Fibroblast of skin of abdomen (primary cell): ENCODE measurements around the gene IQGAP2.
A peak's percentile ranks its signal among the peaks of the same experiment; 100 is the strongest.
"Not testable (repeated sequence)": the region's sequence is repeated elsewhere in the genome, so short reads cannot be mapped to it uniquely, and the experiment has no call there.

Experiments used
- DNase-seq: peaks from one replicate; pipeline ENCODE4 v3.0.0-alpha.2; 2013

IQGAP2 gene

DNA sequence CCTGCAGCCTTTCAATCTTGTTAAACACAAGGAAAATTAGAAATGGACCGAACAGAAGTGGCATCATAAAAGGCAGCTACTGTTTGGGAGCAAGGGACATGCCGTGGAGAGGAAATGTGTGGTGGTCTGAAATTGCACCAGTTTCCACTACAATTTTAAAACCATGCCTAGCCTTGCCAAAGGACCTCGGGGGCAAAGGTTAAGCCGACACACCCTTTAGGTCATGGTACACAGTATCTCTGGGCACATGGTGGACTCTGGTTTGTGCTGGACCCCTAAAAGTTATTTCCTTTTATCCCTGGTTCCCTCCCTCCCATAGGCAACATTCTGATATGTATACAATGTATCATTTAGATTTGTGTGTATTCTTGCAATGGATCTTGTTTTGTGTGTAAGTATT lies 142.1 kb downstream of the IQGAP2 start:
- DNase-seq = no peak

DNA sequence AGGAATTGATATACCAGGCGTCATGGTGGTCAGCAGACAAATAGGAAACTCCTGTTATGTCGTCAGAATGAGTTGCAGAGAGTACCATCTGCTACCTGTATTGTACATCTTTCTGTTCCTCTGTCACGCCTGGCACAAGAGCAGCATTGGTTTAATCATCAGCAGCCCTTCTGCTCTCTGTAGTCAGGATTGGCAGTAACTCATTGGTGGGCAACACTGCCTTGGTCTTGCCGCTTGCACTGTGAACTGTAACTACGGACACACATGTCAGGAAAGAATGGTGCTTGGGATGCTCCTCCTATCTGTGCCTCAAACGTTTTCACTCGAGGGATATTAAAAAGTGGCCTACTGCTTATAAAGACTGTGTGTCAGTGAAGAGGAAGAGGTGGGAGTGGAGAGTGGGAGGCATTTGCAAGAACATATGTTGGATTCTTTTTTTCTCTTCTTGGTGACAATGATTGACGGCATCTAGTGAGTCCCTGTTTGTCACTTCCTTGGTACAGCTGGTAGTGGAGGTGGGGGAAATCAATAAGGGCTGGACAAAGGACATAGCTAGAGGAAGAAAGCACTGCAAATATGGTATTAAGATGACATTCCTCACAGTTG lies 143.5 kb downstream of the IQGAP2 start:
- no peak for DNase-seq

DNA sequence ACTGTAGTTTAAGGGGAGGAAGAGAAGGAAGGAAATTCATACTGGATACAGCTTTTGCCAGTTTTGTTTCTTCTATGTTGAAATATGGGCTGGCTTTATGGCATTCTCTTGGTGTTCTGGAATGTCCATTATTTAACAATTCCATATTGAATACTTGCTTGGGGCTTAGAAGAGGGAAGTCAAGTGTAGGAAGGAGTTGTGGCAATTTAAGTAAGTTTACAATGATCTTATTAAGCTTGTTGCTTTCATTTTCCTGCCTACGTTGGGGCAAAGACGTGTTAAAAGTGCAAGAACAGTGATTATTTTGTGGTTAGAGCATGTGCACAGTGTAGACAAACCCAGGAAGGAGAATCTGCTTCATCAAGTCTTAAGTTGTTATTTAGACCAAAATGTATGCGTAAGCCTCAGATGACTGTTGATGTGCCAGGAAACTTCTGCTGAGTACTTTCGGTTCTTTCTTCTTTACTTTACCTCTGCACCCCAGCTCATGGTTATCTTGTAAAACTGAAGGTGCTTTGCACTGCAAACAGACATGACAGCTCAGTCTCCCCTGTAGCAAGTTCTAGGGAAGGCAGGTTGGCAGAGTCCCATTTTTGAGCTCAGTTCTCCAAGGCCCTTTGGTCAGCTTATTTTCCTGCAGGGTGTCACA lies 144.3 kb downstream of the IQGAP2 start:
- DNase-seq = peak; percentile 12

DNA sequence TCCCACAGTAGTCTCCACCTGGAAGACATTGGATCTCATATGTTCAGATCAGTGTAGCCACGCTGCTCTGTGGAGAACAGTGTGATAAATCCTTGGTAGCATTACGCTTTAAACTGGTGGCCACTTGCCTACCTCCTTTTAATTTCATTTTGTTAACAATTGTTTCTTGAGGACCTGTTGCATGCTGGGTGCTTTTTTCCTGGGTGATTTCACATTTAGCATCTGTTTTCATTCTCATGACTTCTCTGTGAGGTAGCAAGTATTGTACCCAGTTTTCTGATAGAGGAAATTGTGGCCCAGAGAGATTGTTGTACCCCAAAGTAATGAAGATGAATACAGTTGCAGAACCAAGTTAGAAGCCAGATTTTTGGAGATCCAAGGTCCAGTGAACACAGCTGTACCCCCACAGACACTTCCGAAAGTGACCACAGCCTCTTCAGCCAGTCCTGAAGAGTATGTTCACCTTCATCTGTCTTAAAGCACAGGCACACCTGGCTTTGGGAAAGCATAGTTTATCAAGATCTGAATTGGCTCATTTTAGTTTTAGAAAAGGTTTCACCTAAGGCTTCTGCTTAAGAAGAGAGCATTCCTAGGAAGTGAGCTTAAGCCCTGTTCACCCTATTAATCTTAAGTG lies 144.9 kb downstream of the IQGAP2 start:
- no peak for DNase-seq

DNA sequence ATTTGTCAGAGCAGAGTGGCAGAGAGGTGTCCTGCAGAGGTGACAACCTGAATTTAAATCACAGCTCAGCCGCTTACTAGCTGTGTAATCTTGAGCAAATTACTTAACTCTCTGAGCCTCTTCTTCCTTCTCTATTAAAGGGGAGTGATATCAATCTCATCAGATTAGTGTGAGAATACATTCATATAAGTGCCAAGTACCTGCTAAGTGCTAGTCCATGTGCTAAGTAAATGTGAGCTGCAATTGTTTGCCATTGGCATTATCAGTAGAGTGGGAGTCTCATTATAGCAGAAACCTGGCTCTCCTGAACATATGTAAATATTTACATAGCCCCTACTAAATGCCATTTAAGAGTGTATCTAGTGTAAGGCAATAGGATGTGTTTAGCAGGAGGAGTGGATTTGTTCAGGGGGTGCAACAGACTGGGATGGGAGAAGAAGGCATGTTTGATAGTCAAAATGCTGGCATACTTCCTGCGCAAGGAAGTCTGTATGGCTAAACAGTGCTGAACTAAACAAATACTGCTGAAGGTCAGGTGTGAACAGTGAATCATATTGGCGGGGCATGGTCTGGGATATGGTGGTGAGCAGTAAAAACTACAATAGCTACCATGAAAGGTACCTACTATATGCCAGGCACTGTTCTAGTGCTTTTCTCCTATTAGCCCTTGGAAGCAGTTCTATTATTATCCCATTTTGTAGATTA lies 145.6 kb downstream of the IQGAP2 start:
- no peak for DNase-seq

DNA sequence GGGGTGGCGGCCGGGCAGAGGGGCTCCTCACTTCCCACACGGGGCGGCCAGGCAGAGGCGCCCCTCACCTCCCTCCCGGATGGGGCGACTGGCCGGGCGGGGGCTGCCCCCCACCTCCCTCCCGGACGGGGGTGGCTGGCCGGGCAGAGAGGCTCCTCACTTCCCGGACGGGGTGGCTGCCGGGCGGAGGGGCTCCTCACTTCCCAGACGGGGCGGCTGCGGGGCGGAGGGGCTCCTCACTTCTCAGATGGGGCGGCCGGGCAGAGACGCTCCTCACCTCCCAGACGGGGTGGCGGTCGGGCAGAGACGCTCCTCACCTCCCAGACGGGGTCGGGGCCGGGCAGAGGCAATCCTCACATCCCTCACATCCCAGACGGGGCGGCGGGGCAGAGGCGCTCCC lies 147.8 kb downstream of the IQGAP2 start:
- not testable (repeated sequence) for DNase-seq

DNA sequence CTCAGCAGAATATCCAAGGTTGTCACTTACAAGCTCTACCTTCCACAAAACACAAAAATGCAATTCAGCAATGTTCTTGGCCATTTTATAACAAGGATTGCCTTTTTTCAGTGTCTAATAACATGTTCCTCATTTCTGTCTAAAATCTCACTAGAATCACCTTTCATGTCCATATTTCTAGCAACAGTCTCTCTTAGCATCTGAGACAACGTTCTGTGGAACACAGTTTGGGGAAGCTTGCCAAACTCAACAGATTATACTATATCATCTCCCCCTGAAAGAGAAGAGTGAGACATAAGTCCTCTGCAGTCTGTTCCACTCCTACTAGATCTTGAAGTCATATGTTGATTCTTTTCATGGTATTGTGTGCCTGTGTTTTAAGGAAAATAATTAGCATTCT lies 149.5 kb downstream of the IQGAP2 start:
- DNase-seq = no peak

DNA sequence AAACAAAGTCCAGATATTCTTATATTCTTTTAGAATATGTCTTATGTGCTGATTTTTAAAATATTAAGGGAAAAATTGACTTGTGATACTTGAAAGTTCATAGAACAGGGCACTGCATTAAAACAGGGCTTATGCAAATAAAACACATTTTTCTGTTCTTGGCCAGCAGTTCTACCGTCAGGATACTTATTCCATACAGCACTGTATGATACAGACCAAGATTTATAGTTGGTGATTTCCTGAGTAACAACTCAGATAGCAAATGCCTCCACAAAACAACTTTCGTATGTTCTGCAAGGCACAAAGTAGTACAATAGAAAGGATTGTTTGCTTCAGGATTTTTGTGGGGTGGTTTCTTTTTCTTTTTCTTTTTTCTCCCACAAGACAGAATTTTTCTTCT lies 150.2 kb downstream of the IQGAP2 start:
- no peak for DNase-seq

DNA sequence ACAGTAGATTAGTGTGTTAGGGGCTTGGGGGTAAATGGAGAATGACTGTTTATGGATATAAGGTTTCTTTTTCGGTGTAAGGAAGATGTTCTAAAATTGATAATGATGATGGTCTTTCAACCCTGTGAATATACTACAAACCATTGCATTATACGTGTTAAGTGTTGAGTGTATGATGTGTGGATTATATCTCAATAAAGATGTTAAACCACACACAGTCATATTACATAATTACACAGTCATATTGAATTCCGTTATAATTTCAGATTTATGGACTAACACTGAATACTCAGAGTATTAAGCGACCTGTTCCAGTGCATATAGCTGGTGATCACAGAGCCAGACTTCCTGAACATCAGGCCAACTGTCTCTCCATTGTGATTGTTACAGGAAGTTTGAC lies 152.0 kb downstream of the IQGAP2 start:
- DNase-seq = no peak

DNA sequence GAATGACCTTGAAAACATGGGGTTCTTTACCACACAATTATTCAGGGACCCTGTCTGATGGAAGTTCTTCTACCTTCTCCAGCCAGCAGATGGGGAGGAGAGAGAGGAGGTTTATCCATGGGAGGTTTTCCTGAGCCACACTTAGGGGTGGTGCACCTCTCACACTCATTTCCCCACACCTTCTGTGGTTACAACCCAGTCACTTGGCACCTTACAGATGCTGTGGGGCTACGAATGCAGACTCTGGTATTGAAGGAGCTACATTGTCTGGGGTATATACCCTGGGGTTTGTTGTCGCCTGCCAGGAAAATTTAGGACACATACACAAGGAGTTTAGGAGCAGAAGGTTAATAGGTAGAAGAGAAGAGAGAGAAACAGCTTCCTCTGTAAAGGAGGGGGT lies 152.6 kb downstream of the IQGAP2 start:
- DNase-seq = no peak

DNA sequence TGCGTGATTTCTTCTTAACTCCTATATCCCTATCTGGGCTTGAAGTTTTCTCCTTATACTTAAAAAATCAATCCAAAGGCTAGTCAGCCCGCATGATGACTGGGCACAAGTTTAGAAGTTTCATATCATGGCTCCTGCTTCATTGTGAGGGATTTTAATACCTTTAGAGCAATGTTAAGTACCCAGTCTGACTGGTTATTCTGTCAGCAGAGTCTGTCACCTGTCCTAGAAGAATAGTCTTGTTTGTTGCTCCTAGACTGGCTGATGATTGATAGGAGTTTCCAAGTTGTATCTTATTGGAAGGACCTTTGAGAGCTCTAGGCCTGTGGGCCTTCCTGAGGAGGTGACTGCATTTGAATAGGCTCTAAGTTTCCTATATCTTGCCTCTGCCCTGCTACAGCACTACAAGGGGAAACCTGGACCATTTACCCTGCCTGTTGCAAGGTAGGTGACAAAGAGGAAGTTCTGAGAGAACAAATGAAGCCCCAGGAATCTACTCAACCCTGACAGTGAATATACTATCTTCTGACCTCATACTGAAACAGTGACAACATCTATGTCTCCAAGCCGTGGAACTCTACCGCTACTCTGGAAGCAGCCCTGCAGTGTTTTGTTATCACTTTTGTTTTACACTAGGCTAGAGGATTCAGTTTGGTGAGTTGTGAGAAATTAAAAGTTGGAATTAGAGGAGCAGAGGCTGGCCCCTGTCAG lies 153.6 kb downstream of the IQGAP2 start:
- DNase-seq = no peak

DNA sequence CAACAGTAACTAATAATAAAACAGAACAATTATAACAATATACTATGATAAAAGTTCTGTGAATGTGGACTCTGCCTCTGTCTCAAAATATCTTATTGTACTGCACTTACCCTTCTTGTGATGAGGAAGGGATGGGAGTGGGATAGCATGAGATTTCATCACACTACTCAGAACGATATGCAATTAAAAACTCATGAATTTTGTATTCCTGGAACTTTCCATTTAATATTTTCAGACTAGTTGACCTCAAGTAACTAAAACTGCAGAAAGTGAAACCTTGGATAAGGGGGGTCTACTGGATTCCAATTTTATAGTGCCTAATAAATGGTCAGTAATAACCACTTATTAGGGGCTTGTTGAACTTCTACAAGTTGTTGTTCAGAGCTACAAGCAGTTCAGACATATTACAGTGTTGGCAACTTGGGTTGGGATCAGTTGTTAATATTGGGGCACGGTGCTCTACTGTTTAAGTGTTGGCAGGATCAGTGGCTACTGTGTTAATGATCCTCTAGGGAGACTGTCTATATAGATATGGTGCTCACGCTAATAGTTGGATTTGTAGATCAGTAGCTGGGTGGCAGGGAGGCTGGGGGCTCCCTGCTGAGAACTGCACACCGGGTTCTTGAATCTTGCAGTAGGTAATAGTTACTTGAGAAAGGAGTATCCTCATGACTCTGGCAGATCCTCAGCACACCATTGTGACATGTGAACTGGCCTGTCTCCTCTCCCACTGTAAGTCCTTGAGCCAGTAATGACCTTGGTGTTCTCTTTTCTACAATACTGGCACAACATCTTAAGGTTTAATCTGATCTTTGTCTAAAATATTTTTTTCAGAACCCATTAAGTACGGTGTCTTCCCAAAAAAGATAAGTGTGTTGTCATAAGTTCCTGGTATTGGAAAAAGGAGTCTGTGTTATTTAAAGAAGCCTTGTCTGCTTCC lies 158.1 kb downstream of the IQGAP2 start:
- no peak for DNase-seq

DNA sequence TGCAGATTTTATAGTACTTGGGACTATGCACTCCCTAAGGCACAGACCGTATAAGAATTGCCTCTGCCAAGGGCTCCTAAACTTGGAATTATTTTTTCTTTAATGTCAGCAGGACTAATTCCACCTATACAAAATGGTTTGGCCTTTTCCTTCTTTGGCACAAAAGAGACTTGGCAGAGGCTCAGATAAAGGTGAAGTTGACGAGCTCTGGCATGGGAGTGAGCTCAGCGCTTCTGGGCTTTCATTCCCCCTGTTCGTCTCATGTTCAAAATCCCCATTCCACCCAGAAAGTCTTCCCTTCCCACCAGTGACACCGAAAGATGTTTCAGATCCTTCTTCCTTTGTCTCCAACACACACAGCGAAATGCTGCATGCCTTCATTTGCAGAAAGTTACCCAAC lies 158.9 kb downstream of the IQGAP2 start:
- no peak for DNase-seq

DNA sequence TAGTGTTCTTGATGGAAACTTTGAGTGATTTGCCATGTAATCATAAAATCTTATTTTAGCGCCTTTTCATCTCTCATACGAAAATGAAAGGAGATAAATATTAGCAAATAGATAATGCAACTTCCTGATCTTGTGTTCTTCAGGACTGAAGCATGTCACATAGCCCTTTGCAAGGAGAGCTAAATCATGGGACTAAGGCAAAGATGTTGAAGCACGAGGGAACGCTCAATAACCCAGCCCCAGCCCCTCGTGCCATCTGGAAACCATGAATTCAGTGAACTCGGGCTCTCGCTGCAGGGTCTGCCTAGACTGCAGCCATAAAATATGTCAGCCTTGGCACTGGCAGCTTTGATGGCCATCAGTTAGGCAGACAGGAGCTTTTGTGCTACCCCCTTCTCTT lies 161.9 kb downstream of the IQGAP2 start:
- DNase-seq = no peak

DNA sequence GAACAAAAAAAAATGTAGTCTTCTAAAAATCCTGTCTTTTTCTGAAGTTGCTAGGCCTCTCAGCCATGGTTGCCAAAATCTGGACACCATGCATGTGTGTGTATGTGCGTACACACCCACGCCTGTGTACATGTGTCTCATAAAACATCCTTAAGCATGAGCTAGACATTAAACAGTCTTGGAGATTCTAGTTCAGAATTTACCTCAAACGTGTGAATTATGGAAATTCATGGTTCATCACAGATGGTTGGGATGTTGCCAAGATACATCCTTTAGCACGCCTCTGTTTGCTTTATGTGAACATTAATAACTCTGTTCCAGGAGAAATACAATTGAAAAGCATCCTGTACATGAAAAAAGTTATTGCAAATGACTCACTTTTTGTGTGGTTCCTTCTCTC lies 167.1 kb downstream of the IQGAP2 start:
- no peak for DNase-seq

DNA sequence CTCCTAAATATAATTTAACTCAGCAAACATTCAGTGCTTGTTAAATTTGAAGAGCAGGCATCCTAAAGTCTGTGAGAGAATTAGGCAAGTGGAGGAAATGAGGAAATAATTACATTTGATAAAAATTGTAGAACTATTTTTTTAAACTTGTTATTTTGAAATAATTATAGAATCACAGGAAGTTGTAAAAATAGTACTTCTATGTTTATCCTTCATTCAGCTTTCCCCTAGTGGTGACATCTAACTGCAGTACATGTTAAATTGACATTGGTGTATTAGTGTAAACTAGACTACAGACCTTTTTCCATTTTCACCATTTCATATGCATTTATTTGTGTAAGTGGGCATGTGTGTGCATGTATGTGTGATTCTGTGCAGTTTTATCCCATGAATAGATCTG lies 168.5 kb downstream of the IQGAP2 start:
- DNase-seq = no peak

DNA sequence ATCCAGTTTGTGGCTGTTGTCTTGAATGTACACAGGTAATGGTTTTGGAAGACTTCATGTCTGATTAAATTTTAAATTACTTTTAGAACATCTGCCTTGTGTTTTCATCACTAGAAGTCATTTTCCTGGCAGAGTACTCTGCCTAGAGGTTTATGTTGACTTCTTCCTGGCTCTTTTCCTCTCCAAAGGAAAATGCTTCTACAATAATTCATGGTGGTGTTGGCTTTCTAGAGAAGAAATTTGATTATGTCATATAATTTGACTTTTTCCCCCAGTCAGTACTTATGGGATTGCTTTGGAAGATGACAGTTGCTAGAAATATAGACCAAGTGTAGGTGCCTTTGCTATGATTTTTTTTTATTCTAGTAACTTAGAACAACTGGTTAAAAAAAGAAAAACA lies 173.4 kb downstream of the IQGAP2 start:
- no peak for DNase-seq

DNA sequence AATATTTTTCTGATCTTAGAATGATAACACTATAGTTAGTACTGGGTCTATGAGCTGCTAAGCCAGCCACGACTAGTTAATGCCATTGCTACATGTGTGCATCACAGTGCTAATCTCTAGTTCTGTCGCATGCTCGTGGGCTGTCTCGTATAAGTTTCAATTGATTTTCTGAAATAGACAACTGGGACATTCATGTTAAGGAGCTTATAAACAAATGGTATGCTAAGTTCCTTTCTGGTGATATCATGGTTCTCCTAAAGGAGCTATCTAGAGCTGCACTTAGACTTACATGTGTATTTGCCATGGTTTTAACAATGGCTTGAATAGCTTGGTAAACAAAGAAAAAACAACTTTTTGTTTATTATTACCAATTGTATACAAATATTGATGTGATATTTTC lies 173.9 kb downstream of the IQGAP2 start:
- DNase-seq = no peak

DNA sequence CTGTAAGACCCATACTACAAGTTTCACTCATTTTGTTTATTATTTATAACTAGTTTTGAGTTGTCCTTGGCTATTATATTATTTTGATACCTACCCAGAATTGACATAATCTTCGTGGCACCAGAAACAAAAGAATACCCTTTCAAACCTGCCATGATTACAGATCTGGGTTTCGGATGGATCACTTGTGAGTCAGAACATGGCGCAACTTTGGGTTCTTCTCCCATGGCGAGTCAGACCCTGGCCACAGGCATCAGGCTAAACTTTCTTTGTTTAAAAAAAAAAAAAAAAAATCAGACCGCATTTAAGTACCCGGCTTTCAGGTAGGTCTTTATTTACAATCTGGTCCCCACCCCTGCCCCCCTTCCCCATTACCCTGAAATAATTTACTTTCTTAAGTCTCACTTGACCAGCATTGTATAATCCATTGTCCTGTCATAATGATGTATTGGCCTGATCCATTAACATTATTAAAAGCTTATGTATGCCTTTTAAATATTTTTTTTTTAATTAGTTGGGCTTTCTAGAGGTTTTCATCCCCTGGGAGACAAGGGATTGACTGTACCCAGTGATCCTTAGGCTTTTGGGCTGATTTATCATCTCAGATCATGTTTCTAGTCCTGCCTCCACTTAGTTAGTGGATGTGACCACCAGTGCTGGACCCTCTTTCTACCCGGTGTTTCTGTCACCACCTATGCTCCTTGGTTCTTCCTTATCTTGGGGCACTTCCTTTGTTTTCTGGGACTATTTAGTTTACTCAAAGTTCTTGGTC lies 176.3 kb downstream of the IQGAP2 start:
- peak; percentile 46 for DNase-seq

DNA sequence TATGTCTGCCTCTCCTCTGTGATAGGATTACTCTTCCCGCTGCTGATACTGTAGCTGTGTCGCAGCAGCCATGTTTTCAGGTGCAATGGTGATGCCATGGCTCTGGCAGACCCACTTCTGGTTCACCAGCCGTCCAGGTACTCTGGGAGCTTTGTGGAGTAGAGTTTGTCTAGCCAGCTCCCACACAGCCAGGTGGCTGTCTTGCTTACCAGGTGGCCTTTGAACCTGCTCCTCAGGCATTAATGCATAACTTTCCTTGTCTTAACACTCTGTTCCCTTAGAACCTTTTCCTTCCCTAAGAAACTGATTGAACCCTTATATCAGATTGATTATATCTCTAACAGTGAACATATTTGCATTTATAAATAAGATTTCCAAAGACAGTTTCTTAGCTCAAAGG lies 177.9 kb downstream of the IQGAP2 start:
- DNase-seq = no peak
